Omental fat pad (tissue), 4 donors: ENCODE results near the gene SOX6. TPM values are rescaled to one million over a fixed set of nuclear protein-coding genes. Genes with fewer than 3 reads are reported as not detected.

Source experiments
- ATAC-seq: fragments of 150-250 bp; one replicate; pipeline ENCODE4 v1.9.1; 2016; ENCODE audit warnings: mild to moderate bottlenecking, moderate library complexity; ENCODE audit not compliant: low FRiP score
- DNase-seq: peaks from one replicate; pipeline ENCODE4 v3.0.0-alpha.2; 2019; ENCODE audit warnings: low spot score
- total RNA-seq, 4 donors: library from RNA; depleted of rRNA; stranded (reverse); fragments of >200 nt; gene quantifications; one replicate each; pipeline ENCODE4 v1.1.0, GENCODE V29; 2016
- TF ChIP-seq, protein P1 (sequence below), 3 donors: fragments of 450-650 bp; IDR thresholded peaks; one replicate each; pipeline ENCODE4 v1.5.1; 2016 to 2017; ENCODE audit warnings: antibody characterized with exemption in 3 of 3, mild to moderate bottlenecking in 3 of 3, moderate library complexity in 2 of 3

SOX6 gene
- total RNA-seq, 4 donors from 2014 or later: 2.0 to 41.0 (median 8.9) TPM

DNA sequence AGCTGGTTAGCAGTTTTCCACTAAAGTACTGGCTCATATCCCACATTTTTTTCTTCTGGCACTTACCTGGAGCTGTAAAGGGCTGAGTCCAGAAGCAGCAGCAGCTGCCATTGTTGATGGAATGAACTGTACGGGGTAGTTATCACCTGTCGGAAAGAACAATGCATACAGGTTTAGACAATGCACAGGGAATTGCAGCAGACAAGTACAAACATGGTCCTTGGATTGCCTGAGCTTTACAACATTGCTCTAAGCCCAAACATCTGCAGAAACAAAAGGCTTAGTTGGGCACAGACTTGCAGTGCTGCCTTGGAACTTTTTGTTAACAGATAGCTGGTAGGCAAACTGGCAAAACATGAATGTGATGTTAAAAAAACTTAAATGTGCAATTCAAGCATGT lies 258.8 kb downstream of the SOX6 start:
- no peak for ATAC-seq
- TF ChIP-seq, protein P1, sequence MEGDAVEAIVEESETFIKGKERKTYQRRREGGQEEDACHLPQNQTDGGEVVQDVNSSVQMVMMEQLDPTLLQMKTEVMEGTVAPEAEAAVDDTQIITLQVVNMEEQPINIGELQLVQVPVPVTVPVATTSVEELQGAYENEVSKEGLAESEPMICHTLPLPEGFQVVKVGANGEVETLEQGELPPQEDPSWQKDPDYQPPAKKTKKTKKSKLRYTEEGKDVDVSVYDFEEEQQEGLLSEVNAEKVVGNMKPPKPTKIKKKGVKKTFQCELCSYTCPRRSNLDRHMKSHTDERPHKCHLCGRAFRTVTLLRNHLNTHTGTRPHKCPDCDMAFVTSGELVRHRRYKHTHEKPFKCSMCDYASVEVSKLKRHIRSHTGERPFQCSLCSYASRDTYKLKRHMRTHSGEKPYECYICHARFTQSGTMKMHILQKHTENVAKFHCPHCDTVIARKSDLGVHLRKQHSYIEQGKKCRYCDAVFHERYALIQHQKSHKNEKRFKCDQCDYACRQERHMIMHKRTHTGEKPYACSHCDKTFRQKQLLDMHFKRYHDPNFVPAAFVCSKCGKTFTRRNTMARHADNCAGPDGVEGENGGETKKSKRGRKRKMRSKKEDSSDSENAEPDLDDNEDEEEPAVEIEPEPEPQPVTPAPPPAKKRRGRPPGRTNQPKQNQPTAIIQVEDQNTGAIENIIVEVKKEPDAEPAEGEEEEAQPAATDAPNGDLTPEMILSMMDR (IDR thresholded peaks at IDR 0.05): no peak
- no peak for DNase-seq

DNA sequence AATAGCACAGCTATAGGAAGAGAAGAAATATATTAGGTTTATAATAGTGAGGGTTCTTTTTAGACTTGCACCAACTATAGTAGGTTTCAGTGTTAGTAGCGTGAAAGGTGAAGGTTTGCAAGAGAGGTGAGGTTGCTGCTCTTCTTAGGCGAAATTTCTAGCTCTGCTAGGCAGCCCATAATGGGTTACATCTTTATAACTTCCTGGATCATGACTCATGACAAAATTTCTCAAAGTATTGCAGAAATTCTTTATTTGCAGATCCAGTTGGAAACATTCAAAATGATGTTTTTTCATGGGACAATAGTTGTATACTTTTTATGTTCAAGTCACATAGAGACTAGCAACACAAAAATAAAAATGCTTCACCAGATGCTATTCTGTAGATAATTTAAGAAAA lies 260.0 kb downstream of the SOX6 start:
- DNase-seq: no peak
- ATAC-seq: no peak
- TF ChIP-seq, protein P1 (IDR thresholded peaks at IDR 0.05): no peak

DNA sequence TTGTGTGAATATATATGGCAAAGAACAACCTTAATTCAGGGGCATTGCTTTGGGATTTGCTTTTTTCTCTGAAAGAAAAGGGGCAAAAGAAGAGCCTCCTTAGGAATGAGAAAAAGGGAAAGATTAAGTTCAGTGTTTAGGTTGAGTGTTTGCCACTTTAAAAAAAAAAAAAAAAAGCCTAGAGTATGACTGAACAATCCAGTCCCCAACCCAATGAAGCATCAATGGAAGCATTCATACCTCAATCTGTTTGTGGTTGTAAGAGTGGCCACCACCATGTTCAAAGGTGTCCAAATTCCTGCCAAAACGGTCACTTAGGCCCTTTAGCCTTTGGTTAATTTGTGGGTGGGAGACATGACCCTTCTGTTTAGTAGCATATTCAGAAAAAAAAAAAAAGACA lies 260.6 kb downstream of the SOX6 start:
- ATAC-seq: no peak
- DNase-seq: no peak
- TF ChIP-seq, protein P1 (IDR thresholded peaks at IDR 0.05): no peak

DNA sequence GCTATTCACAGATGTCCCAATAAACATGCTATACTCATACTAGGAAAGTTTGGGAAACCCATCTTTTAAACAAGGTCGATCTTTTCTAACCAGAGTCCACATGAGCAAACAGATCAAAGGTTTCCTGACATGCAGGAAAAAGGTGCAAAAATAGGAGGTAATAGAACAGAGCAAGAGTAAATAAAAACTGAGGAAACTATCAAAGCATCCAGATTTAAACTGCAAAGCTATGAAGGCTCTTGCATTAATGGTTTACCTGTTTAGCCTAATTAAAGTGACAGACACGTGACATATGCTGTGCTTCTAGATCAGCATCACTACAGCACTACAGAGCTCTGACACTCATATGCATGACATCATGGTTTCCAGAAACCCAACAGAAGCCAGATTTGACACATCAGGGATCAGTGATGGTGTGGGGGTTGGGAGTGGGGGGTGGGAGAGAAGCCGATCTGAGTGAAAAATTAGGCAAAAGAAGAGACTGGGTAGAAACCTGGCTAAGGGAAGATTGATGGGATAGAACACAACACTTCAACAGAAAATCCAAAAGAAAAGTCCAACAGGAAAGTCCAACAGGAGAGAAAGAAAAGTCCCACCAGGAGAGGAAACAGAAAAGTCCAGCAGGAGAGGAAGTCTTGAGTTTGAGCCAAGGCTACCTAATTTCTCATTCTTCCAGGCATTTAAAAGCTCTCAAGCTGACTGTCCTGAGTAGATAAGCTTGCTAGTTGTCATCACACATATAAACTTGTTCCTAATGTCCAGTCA lies 262.3 kb downstream of the SOX6 start:
- ATAC-seq (no peak), DNase-seq (no peak)
- TF ChIP-seq, protein P1 (IDR thresholded peaks at IDR 0.05): no peak

DNA sequence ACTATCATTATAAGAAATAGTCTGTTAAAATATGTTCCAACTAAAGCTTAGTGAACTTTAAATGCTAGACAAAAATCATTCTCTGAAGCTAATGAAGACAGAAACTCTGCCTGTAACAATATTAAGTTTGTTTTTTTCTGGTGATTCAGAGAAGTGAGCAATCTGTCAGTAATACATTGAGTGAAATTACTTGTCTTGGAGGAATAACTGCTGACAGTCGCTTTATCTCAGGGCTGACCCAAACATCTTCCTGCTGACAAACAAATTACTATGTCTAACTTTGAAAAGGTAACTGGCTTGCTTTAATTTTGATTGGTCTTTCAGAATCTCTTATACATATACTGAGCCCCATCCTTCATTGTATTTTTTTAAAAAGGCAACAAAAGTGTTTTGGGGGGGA lies 264.5 kb downstream of the SOX6 start:
- DNase-seq (no peak), ATAC-seq (no peak)
- TF ChIP-seq, protein P1 (IDR thresholded peaks at IDR 0.05): no peak

DNA sequence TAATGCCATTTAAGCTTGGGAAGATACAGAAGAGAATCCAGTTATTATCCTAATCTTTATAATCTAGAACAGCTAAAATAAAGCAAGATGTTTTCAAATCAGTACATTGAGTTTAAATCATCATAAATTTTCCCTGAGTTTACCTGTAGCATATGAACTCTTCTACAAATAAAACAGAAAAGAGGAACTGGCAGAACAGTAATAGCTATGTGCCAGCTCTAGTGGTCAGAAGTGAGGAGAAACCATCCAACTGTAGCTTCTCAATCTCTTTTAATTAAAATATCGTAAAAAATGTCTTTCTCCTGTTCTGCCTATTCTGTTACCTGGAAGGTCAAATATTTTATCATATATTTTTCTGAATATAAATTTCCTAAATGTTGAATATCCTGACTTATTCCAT lies 266.9 kb downstream of the SOX6 start:
- ATAC-seq (no peak), DNase-seq (no peak)
- TF ChIP-seq, protein P1 (IDR thresholded peaks at IDR 0.05): no peak

DNA sequence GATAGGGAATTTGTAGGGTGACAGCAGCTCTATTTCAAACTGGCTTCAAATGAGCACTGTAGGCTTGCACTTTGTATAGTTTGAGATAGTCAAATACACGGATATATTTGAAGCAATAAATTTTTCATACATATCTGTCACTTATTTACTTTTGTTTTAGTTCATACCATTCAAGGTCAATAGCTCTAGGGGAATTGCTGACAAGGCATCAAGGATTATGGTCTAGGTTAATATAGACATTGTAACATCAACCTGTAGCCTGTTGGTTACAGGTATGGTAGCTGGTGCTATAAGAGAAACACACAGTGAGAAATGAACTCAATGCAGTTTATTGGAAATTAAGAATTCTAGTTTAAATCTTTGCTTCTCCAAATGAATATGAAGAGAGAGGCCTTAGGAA lies 267.6 kb downstream of the SOX6 start:
- ATAC-seq: no peak
- DNase-seq: no peak
- TF ChIP-seq, protein P1 (IDR thresholded peaks at IDR 0.05): no peak
